Pancreas (tissue), 10 donors: Measurements from ENCODE around the gene SMARCD1. TPM values are rescaled to one million over a fixed set of nuclear protein-coding genes. Genes with fewer than 3 reads are reported as not detected.

Experiments
- ATAC-seq, 4 donors: fragments of 200-7000 bp; cut with Tn5 transposase; one replicate each; pipeline versions ENCODE4 v1.8.0 to v1.9.1; 2020; ENCODE audit warnings: mild to moderate bottlenecking in 4 of 4, moderate library complexity in 4 of 4
- DNase-seq, 6 donors: peaks; one replicate each; pipeline ENCODE4 v3.0.0-alpha.2; 2020
- FAIRE-seq: peaks from 2 replicates; lab custom pipeline; 2012; peaks lifted over from hg19 to GRCh38; lab: Jason Lieb, UNC
- H3K27ac ChIP-seq, 4 donors: fragments of 200-600 bp; sonication (generic); 1 replicate in 3 of 4; 2 replicates in 1 of 4; pipeline versions ENCODE4 v1.5.0 to v1.8.0; 2020
- H3K27me3 ChIP-seq, 4 donors: fragments of 200-600 bp; one replicate each; pipeline ENCODE4 v1.8.0; 2021
- H3K36me3 ChIP-seq, 3 donors: fragments of 200-600 bp; sonication (generic) in 1 of 3; one replicate each; pipeline versions ENCODE4 v1.5.0 to v1.8.0; 2020 to 2021
- H3K4me1 ChIP-seq, 3 donors: fragments of 200-600 bp; one replicate each; pipeline ENCODE4 v1.8.0; 2021
- H3K4me3 ChIP-seq, 4 donors: fragments of 200-600 bp; sonication (generic) in 2 of 4; one replicate each; pipeline versions ENCODE4 v1.5.0 to v1.8.0; 2020 to 2021
- H3K9me3 ChIP-seq, 4 donors: fragments of 200-600 bp; one replicate each; pipeline ENCODE4 v1.8.0; 2021
- CTCF ChIP-seq, 4 donors: fragments of 200-600 bp; sonication (generic) in 3 of 4; IDR thresholded peaks; one replicate each; pipeline versions ENCODE4 v1.5.0 to v1.8.0; 2021; ENCODE audit warnings: antibody characterized with exemption in 4 of 4
- WGBS, 2 donors: extraction: QIAGEN DNeasy Blood & Tissue Kit; methylation state at CpG; one replicate each; pipeline ENCODE4 v1.1.7; 2013; 5-methylcytosine and 5-hydroxymethylcytosine counted together
- intact Hi-C, 3 donors: fragments of 100-400 bp; cut with DNase I; formaldehyde crosslinking; loops; one replicate each; pipeline versions ENCODE4 v1.11.1 to v1.14.2; 2022
- polyA plus RNA-seq, 2 donors: library from polyadenylated mRNA; stranded (reverse); fragments of 200-250 nt; gene quantifications; one replicate each; pipeline ENCODE4 v1.2.3, GENCODE V29; 2013
- total RNA-seq, 6 donors: library from RNA; stranded (reverse); fragmentation: NEBNext Ultra II Directional in 4 of 6; extraction: Animal tissue kit (Norgen Biotek cat#: 25700) in 4 of 6; gene quantifications; one replicate each; pipeline versions ENCODE4 v1.2.1 to v1.2.4, GENCODE V29; 2021 to 2023
- donor health status: healthy with polysubstance abuse.
- donor health status: DM: no; HTN: no; CAD: no; lungs with moderate emphysema.
- donor health status: DM: no; HTN: no; CAD: no.
- donor health status: control.
- donor health status: control.
- donor health status: Bipolar disorder and iron deficiency.
- donor health status: DM: yes; HTN: yes; CAD: no.
- donor health status: DM: no; HTN: no; CAD: no.
- donor health status: DM: no; HTN: no; CAD: no.
- donor health status: DM: yes; HTN: yes; CAD: no.

SMARCD1 gene
- total and polyA plus RNA-seq, 8 donors: 12.5 to 22.8 (median 15.4) TPM

GRCh38 chr12:50041062-50041860 lies 43.9 kb upstream of the SMARCD1 start:
- no peak overlapping the region for H3K27ac ChIP-seq
- H3K4me3 ChIP-seq: no peak overlapping the region
- ATAC-seq: no peak
- H3K4me1 ChIP-seq: no peaks in the 10 kb centered on the region
- no peaks in the 10 kb centered on the region for H3K27me3 ChIP-seq
- TF ChIP-seq CTCF (IDR thresholded peaks at IDR 0.05): no peak
- no peaks in the 10 kb centered on the region for H3K36me3 ChIP-seq
- H3K9me3 ChIP-seq: no peaks in the 10 kb centered on the region
- WGBS, 2 donors: 66 to 73% methylated on average over 15 of the region's 15 CpGs
- intact Hi-C loops: no loop called here
- no peak for DNase-seq
- FAIRE-seq: no peak

- no peaks in the 10 kb centered on the region for H3K27me3 ChIP-seq
- no peak for DNase-seq
- 53 to 55% methylated on average over 5 of the region's 5 CpGs for WGBS, 2 donors
- ATAC-seq: no peak
- FAIRE-seq: no peak
- no peak overlapping the region for H3K4me3 ChIP-seq
- no peak for TF ChIP-seq CTCF (IDR thresholded peaks at IDR 0.05)
- H3K4me1 ChIP-seq: no peaks in the 10 kb centered on the region
- no peaks in the 10 kb centered on the region for H3K36me3 ChIP-seq
- intact Hi-C loops: no loop called here
- H3K9me3 ChIP-seq: no peaks in the 10 kb centered on the region
- no peak overlapping the region for H3K27ac ChIP-seq
Measured at GRCh38 chr12:50041962-50042361, 43.2 kb upstream of the SMARCD1 start.

- Histone ChIP-seq H3K4me1 (no peaks in the 10 kb centered on the region), H3K4me3 (no peak overlapping the region), H3K27me3 (no peaks in the 10 kb centered on the region), H3K36me3 (no peaks in the 10 kb centered on the region), H3K9me3 (no peaks in the 10 kb centered on the region), H3K27ac (no peak overlapping the region)
- ATAC-seq (no peak), FAIRE-seq (no peak), DNase-seq (no peak)
- intact Hi-C loops: no loop called here
- TF ChIP-seq CTCF (IDR thresholded peaks at IDR 0.05): no peak
- WGBS, 2 donors: 73 to 81% methylated on average over 6 of the region's 6 CpGs
Measured at GRCh38 chr12:50042693-50043092, 42.4 kb upstream of the SMARCD1 start.

- DNase-seq: no peak
- no peak overlapping the region for H3K27ac ChIP-seq
- intact Hi-C loops: no loop called here
- H3K9me3 ChIP-seq: no peaks in the 10 kb centered on the region
- ATAC-seq: no peak
- H3K36me3 ChIP-seq: no peaks in the 10 kb centered on the region
- FAIRE-seq: no peak
- no peak overlapping the region for H3K4me3 ChIP-seq
- H3K4me1 ChIP-seq: no peaks in the 10 kb centered on the region
- WGBS, 2 donors: 77 to 82% methylated on average over 2 of the region's 2 CpGs
- H3K27me3 ChIP-seq: no peaks in the 10 kb centered on the region
- TF ChIP-seq CTCF (IDR thresholded peaks at IDR 0.05): no peak
Measured at GRCh38 chr12:50043308-50043707, 41.8 kb upstream of the SMARCD1 start.

- no peaks in the 10 kb centered on the region for H3K9me3 ChIP-seq
- TF ChIP-seq CTCF (IDR thresholded peaks at IDR 0.05): no peak
- FAIRE-seq: no peak
- H3K4me1 ChIP-seq: no peaks in the 10 kb centered on the region
- H3K4me3 ChIP-seq: no peak overlapping the region
- no peak for ATAC-seq
- no peaks in the 10 kb centered on the region for H3K27me3 ChIP-seq
- no peak for DNase-seq
- no peaks in the 10 kb centered on the region for H3K36me3 ChIP-seq
- intact Hi-C loops: no loop called here
- WGBS, 2 donors: 71 to 79% methylated on average over 6 of the region's 6 CpGs
- H3K27ac ChIP-seq: no peak overlapping the region
Measured at GRCh38 chr12:50043854-50044253, 41.3 kb upstream of the SMARCD1 start.
